Right lobe of liver (tissue), 4 donors: Measurements from ENCODE around the gene TRAF3IP1.

ENCODE experiments used
- CTCF ChIP-seq, 4 donors: fragments of 200-600 bp in 3 of 4; fragments of 450-650 bp in 1 of 4; IDR thresholded peaks; one replicate each; pipeline versions ENCODE4 v1.5.1 to v1.8.0; 2016 to 2022; ENCODE audit warnings: antibody characterized with exemption in 4 of 4, mild to moderate bottlenecking in 2 of 4
- POLR2A ChIP-seq: fragments of 450-650 bp; IDR thresholded peaks from one replicate; pipeline ENCODE4 v1.6.1; 2017; ENCODE audit warnings: antibody characterized with exemption, mild to moderate bottlenecking
- donor health status: DM: no; HTN: no; CAD: no.
- donor health status: DM: no; HTN: no; CAD: no.
- donor health status: DM: no; HTN: yes; CAD: no.

DNA sequence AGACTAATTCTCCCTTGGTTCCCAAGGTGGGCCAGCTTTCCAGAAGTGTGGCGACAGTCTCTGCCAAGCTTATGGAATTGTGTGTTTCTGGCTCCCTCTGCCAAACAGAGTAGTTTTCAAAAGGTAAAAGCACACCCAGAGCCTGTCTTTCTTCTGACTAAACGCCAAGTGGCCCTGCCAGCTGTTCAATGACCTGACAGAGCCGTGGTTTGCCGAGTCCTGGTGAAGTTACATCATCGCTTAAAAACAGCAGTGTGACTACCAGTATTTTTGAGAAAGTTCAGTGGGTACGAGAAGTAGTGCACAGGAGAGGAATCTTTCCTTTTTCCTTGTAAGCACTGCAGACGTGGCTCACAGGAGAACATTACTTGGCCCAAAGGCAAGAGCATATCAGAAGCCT is 33.8 kb upstream of the TRAF3IP1 start:
- peak in 1 of 4 donors; percentile 12 for TF ChIP-seq CTCF (IDR thresholded peaks at IDR 0.05)
- peak; percentile 41 for TF ChIP-seq POLR2A
